Liver (tissue), 3 donors: ENCODE results near the gene TGM2.
"Not testable (repeated sequence)": the region's sequence is repeated elsewhere in the genome, so short reads cannot be mapped to it uniquely, and the experiment has no call there.

Experiments
- CTCF ChIP-seq: fragments of 150-350 bp; IDR thresholded peaks from 2 replicates; pipeline ENCODE4 v1.5.1; 2017; ENCODE audit warnings: improper control_type of control experiment, low read depth, low read length; ENCODE audit not compliant: missing input control
- GABPA ChIP-seq, 2 donors: IDR thresholded peaks in 1 of 2; conservative IDR thresholded peaks in 1 of 2; 2 replicates each; pipeline ENCODE4 v1.6.1; 2016; ENCODE audit warnings: antibody characterized with exemption in 2 of 2, mild to moderate bottlenecking in 1 of 2, moderate library complexity in 1 of 2
- MAX ChIP-seq: IDR thresholded peaks from 2 replicates; pipeline ENCODE4 v1.6.1; 2016; ENCODE audit warnings: antibody characterized with exemption
- NR2F2 ChIP-seq: IDR thresholded peaks from 2 replicates; pipeline ENCODE4 v1.6.1; 2016; ENCODE audit warnings: antibody characterized with exemption
- RAD21 ChIP-seq, 2 donors: IDR thresholded peaks; 2 replicates each; pipeline ENCODE4 v1.6.1; 2016; ENCODE audit warnings: antibody characterized with exemption in 2 of 2, mild to moderate bottlenecking in 2 of 2
- REST ChIP-seq: IDR thresholded peaks from 2 replicates; pipeline ENCODE4 v1.6.1; 2016; ENCODE audit warnings: antibody characterized with exemption, mild to moderate bottlenecking
- YY1 ChIP-seq: IDR thresholded peaks from 2 replicates; pipeline ENCODE4 v1.6.1; 2016; ENCODE audit warnings: antibody characterized with exemption, mild to moderate bottlenecking
- donor health status: healthy.
- donor health status: healthy.

- TF ChIP-seq NR2F2; YY1; CTCF; RAD21 (IDR thresholded peaks at IDR 0.05); GABPA (IDR thresholded peaks at IDR 0.05 in 1 of 2, conservative IDR thresholded peaks at IDR 0.05 in 1 of 2); REST; MAX: not testable (repeated sequence)
These were observed 57.2 kb downstream of the TGM2 start for GRCh38 chr20:38107916-38108315.
